Heart left ventricle (tissue), 16 donors: ENCODE results near the gene C16orf96. TPM values are rescaled to one million over a fixed set of nuclear protein-coding genes. Genes with fewer than 3 reads are reported as not detected.
A peak's percentile ranks its signal among the peaks of the same experiment; 100 is the strongest.

Experiments used
- ATAC-seq, 4 donors: fragments of 200-7000 bp; cut with Tn5 transposase; one replicate each; pipeline ENCODE4 v1.9.1; 2020 to 2022; ENCODE audit warnings: moderate library complexity in 4 of 4, mild to moderate bottlenecking in 3 of 4, moderate number of reproducible peaks in 1 of 4
- DNase-seq, 5 donors: peaks; one replicate each; pipeline ENCODE4 v3.0.0-alpha.2; 2020
- H3K27ac ChIP-seq, 12 donors: fragments of 200-600 bp; sonication (generic) in 4 of 12; one replicate each; pipeline versions ENCODE4 v1.5.0 to v1.8.0; 2016 to 2022; ENCODE audit warnings: mild to moderate bottlenecking in 2 of 12
- H3K27me3 ChIP-seq, 9 donors: fragments of 200-600 bp; sonication (generic) in 2 of 9; one replicate each; pipeline versions ENCODE4 v1.5.1 to v1.8.0; 2016 to 2022; ENCODE audit warnings: mild to moderate bottlenecking in 3 of 9
- H3K36me3 ChIP-seq, 9 donors: fragments of 200-600 bp; sonication (generic) in 2 of 9; one replicate each; pipeline versions ENCODE4 v1.5.0 to v1.8.0; 2018 to 2022; ENCODE audit warnings: mild to moderate bottlenecking in 2 of 9
- H3K4me1 ChIP-seq, 12 donors: fragments of 200-600 bp; sonication (generic) in 4 of 12; one replicate each; pipeline versions ENCODE4 v1.5.0 to v1.8.0; 2016 to 2022; ENCODE audit warnings: mild to moderate bottlenecking in 3 of 12
- H3K4me3 ChIP-seq, 12 donors: fragments of 200-600 bp; sonication (generic) in 4 of 12; one replicate each; pipeline versions ENCODE4 v1.5.0 to v1.8.0; 2017 to 2022; ENCODE audit warnings: mild to moderate bottlenecking in 9 of 12, moderate library complexity in 4 of 12
- H3K9me3 ChIP-seq, 12 donors: fragments of 200-600 bp; sonication (generic) in 4 of 12; one replicate each; pipeline versions ENCODE4 v1.5.0 to v1.8.0; 2016 to 2022; ENCODE audit warnings: mild to moderate bottlenecking in 1 of 12
- POLR2A ChIP-seq, 2 donors: fragments of 450-650 bp; IDR thresholded peaks; one replicate each; pipeline ENCODE4 v1.6.1; 2017; ENCODE audit warnings: antibody characterized with exemption in 2 of 2, mild to moderate bottlenecking in 2 of 2, moderate library complexity in 2 of 2
- WGBS, 4 donors: extraction: QIAGEN DNeasy Blood & Tissue Kit in 2 of 4; methylation state at CpG; one replicate each; pipeline versions ENCODE4 v1.1.5 to v1.1.7; 2013 to 2018; 5-methylcytosine and 5-hydroxymethylcytosine counted together
- intact Hi-C, 10 donors: fragments of 100-400 bp; cut with DNase I; formaldehyde crosslinking; loops; one replicate each; pipeline versions ENCODE4 v1.11.1 to v1.14.2; 2022
- polyA plus RNA-seq, 2 donors: library from polyadenylated mRNA; stranded (reverse); fragments of 200-250 nt; gene quantifications; one replicate each; pipeline ENCODE4 v1.2.3, GENCODE V29; 2013
- total RNA-seq, 9 donors: library from RNA; depleted of rRNA in 2 of 9; stranded (reverse); fragments of >200 nt in 2 of 9; fragmentation: NEBNext Ultra II Directional in 3 of 9; extraction: Animal tissue kit (Norgen Biotek cat#: 25700) in 3 of 9; gene quantifications; one replicate each; pipeline versions ENCODE4 v1.1.0 to v1.2.4, GENCODE V29; 2016 to 2023
- TF ChIP-seq, protein P1 (sequence below), 12 donors: fragments of 200-600 bp; sonication (generic) in 4 of 12; IDR thresholded peaks; one replicate each; pipeline versions ENCODE4 v1.5.0 to v1.8.0; 2018 to 2022; ENCODE audit warnings: antibody characterized with exemption in 12 of 12, mild to moderate bottlenecking in 5 of 12
- donor health status: ischemic (EF 13 %, LVEDD 7.1; RV severe dilation, severe dysfunction).
- donor health status: healthy with polysubstance abuse.
- donor health status: DM: no; HTN: yes; CAD: no.
- donor health status: DM: no; HTN: no; CAD: no.
- donor health status: ischemic (EF 25% LVEDD 6.9; RV normal size, moderate dysfunction).
- donor health status: ischemic (EF 25% LVEDD 5.7; RV mildly dilated, moderate dysfunction).
- donor health status: healthy.
- donor health status: DM: yes; HTN: yes; CAD: no.
- donor health status: ischemic (EF 35%, LVEDD 5.7; RV mildly dilated, moderate dysfunction).
- donor health status: nonischemic (EF 11% LVEDD 7.7; RV severe dilation, severe dysfunction).
- donor health status: DM: yes; HTN: yes; CAD: no.
- donor health status: PGD.
- donor health status: ischemic (EF 29% LVEDD 5.4; RV normal size, mild dysfunction).
- donor health status: nonischemic (EF 23%, LVEDD 6.1; RV moderate dilation, normal function).

The C16orf96 gene
- total and polyA plus RNA-seq, 11 donors = 0.01 to 0.19 (median 0.13) TPM; not detected in 2

DNA sequence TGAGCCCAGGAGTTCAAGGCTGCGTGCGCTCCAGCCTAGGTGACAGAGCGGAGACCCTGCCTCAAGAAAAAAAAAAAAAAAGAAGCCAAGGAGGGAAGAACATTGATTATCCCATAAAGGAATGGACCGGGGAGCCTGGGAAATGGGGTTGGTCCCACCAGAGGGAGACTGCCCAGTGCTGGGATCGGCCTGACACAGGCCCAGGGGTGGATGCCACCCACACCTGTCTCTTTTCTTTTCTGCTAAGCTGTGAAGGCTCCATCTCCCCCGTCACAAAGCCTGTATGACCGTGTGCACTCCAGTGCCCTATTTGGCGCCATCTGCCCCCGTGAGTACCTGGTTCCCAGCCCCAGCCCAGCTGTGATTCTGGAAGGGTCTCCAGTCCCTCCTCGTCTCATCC is 42.9 kb downstream of the C16orf96 start:
- Histone ChIP-seq H3K27ac (no peak overlapping the region), H3K9me3 (no peaks in the 10 kb centered on the region), H3K27me3 (no peaks in the 10 kb centered on the region), H3K36me3 (no peaks in the 10 kb centered on the region), H3K4me3 (no peak overlapping the region), H3K4me1 (peaks cover 0 to 13% (median 0%) of the 10 kb centered on the region in 12 donors)
- DNase-seq (no peak), ATAC-seq (no peak)
- TF ChIP-seq POLR2A (IDR thresholded peaks at IDR 0.05) = no peak
- TF ChIP-seq, protein P1, sequence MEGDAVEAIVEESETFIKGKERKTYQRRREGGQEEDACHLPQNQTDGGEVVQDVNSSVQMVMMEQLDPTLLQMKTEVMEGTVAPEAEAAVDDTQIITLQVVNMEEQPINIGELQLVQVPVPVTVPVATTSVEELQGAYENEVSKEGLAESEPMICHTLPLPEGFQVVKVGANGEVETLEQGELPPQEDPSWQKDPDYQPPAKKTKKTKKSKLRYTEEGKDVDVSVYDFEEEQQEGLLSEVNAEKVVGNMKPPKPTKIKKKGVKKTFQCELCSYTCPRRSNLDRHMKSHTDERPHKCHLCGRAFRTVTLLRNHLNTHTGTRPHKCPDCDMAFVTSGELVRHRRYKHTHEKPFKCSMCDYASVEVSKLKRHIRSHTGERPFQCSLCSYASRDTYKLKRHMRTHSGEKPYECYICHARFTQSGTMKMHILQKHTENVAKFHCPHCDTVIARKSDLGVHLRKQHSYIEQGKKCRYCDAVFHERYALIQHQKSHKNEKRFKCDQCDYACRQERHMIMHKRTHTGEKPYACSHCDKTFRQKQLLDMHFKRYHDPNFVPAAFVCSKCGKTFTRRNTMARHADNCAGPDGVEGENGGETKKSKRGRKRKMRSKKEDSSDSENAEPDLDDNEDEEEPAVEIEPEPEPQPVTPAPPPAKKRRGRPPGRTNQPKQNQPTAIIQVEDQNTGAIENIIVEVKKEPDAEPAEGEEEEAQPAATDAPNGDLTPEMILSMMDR (IDR thresholded peaks at IDR 0.05) = no peak
- WGBS, 4 donors = 86 to 94% (median 89%) methylated on average over 10 of the region's 10 CpGs
- intact Hi-C loops = no loop called here

DNA sequence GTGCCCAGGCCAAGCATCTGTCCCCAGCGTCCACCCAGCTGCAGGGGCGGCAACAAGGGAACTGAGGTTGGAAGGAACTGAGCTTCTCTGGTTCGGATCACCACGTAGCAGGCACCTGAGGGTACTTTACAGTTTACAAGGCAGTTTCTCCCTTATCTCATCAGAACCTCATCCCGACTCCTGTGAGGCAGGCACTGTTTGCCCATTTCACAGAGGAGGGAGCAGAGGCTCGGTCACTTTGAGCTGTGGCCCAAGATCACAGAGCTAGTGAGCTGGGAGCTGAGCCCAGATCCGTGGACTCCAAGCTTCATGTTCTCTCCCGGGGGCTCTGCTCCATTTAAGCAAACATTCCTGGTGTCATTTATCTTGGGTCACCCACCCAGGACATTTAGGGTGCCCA is 43.4 kb downstream of the C16orf96 start:
- intact Hi-C loops = no loop called here
- WGBS, 4 donors = 69 to 84% (median 80%) methylated on average over 8 of the region's 8 CpGs
- no peak for TF ChIP-seq POLR2A (IDR thresholded peaks at IDR 0.05)
- TF ChIP-seq, protein P1 (IDR thresholded peaks at IDR 0.05) = no peak
- H3K27me3 ChIP-seq = no peaks in the 10 kb centered on the region
- DNase-seq = no peak
- peaks cover 0 to 16% (median 0%) of the 10 kb centered on the region in 12 donors for H3K4me1 ChIP-seq
- no peak for ATAC-seq
- H3K36me3 ChIP-seq = no peaks in the 10 kb centered on the region
- H3K4me3 ChIP-seq = no peak overlapping the region
- no peaks in the 10 kb centered on the region for H3K9me3 ChIP-seq
- no peak overlapping the region for H3K27ac ChIP-seq

DNA sequence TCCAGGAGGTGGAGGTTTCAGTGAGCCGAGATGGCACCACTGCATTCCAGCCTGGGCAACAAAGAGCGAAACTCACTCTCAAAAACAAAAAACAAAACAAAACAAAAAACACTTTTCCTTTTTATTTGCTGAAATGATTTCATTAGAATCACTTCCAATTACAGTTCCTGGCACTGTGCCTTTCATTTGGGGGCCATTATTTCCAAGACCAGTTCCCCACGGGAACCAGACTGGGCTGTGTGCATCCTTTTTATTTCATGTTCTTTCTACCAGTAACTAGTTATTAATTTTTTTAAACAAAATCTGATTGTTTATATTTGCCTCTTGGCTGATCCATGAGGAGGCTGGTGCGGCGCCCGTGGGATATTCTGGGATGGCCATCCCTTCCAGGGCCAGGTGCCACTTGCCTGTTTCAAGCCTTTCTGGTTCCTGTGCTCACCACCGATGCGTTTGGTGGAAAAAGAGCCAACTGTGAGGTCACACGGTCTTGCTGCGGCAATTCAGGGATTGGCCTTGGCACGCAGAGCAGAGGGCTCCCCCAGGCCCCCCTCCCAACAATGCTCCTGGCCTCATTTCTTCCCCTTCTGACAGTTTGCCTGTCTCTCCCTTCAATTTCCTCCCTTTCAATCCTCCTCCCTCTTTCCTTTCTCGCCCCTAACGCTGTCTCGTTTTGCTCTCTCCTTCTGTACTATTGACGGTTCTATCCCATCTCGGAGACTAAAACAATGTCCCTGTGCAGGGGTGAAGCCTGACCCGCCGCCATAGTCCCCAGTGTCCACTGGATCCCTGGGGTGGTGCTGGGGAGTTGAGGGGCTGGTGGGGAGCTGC is 45.1 kb downstream of the C16orf96 start:
- H3K9me3 ChIP-seq = no peaks in the 10 kb centered on the region
- WGBS, 4 donors = 35 to 51% (median 38%) methylated on average over 18 of the region's 18 CpGs
- DNase-seq (no peak), ATAC-seq (no peak)
- no peak for TF ChIP-seq POLR2A (IDR thresholded peaks at IDR 0.05)
- TF ChIP-seq, protein P1 (IDR thresholded peaks at IDR 0.05) = no peak
- H3K36me3 ChIP-seq = no peaks in the 10 kb centered on the region
- H3K4me1 ChIP-seq = peaks cover 0 to 22% (median 0%) of the 10 kb centered on the region in 12 donors
- H3K4me3 ChIP-seq = peak overlapping the region in 1 of 12 donors; percentile 14
- intact Hi-C loops = no loop called here
- no peak overlapping the region for H3K27ac ChIP-seq
- no peaks in the 10 kb centered on the region for H3K27me3 ChIP-seq

DNA sequence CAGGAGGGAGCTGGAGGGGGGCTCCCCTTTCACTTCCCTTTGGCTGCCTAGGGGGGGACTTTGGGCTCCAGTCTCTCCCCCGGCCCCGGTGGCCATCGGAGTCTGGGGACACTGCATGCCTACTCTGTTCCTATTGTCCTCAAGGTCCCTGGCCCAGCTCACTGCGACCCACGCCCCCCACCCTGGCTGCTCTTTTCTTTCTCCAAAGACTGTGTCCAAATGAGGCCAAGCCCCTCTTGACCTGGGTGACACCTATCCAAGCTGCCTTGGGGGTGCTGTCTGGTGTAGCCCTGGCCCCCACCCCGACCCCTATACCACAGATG is 45.7 kb downstream of the C16orf96 start:
- intact Hi-C loops = no loop called here
- TF ChIP-seq, protein P1 (IDR thresholded peaks at IDR 0.05) = no peak
- no peak for TF ChIP-seq POLR2A (IDR thresholded peaks at IDR 0.05)
- WGBS, 4 donors = 53 to 73% (median 66%) methylated on average over 6 of the region's 6 CpGs
- ATAC-seq (no peak), DNase-seq (no peak)
- Histone ChIP-seq H3K27ac (no peak overlapping the region), H3K4me1 (peaks cover 0 to 22% (median 0%) of the 10 kb centered on the region in 12 donors), H3K4me3 (no peak overlapping the region), H3K9me3 (no peaks in the 10 kb centered on the region), H3K36me3 (no peaks in the 10 kb centered on the region), H3K27me3 (no peaks in the 10 kb centered on the region)
